ENCODE data around the gene NFATC1.

NFATC1 gene

DNA sequence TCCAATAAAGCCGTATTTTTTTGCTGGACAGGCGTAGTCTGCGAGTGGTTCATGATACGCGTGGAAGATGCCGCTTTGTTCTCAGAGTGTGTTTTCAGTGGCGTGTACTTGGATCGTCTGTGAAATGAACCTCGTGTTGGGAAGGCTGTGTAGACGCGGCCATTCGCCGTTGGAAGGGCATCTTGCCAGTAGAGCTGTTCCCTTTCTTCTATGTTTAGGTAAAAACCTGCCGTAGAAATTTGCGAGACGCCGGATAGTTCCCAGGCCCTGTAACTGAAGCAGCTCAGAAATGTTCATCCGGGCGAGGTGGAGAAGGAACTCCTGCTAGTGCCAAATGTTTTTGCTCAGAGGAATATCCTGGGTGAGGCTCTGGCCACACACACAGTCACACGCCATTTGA is 133.6 kb downstream of the NFATC1 start:
- no peak for DNase-seq (ENCODE audit: low read depth in 1 of 2, low spot score in 1 of 2)

DNA sequence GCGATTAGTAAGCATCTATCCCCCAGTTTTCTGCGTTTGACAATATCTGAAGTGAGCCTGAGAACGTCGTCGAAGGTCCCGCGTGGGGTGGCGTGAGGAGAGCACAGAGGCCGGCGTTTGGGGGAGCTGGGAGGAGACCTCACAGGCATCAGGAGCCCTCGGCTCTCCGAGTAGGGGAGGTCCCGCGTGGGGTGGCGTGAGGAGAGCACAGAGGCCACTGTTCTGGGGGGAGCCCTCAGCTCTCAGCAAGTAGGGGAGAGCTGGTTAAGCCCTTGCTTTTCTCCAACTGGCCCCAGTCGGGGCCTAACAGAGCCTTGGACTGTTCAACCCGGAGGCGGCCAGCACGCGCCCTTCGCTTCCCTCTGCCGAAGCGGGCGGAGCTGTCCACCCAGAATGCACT is 134.3 kb downstream of the NFATC1 start:
- no peak for DNase-seq (ENCODE audit: low read depth in 1 of 2, low spot score in 1 of 2)

DNA sequence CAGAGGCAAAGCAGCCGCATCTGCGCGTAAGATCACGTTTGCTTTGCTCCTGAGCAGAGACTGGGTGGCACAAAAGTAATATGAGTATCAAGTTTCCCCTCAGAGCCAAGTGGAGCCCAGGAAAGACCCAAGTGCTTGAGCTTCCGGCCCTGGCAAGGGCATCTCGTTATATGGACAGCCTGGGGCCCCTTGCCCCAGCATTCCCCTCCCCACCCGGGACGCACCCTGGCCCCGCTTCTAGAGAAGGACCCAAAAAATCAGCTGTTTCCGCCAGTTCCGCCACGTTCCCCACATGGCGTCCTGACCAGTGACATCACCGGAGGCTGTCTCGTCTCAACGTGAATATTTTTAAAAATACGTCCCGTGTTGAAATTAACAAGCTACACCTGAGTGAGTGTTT is 135.1 kb downstream of the NFATC1 start:
- no peak for DNase-seq (ENCODE audit: low read depth in 1 of 2, low spot score in 1 of 2)

DNA sequence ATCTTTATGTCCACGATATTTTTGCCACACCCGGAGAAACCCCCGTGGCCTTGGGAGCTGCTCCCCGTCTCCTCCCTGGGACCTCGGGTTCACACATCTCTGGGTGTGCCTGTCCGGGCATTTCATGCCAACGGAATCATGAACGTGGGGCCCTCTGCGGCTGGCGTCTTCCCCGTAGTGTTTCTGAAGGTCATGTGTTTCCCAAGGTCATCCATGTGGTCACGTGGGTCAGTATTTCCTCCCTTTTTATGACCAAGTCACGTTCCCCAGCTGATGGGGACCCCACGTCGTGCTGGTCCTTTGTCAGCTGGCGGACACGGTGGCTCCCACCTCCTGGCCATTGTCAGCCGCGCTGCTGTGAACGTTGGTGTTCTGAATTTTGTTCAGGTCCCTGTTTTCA is 135.7 kb downstream of the NFATC1 start:
- DNase-seq (ENCODE audit: low read depth in 1 of 2, low spot score in 1 of 2) = no peak

DNA sequence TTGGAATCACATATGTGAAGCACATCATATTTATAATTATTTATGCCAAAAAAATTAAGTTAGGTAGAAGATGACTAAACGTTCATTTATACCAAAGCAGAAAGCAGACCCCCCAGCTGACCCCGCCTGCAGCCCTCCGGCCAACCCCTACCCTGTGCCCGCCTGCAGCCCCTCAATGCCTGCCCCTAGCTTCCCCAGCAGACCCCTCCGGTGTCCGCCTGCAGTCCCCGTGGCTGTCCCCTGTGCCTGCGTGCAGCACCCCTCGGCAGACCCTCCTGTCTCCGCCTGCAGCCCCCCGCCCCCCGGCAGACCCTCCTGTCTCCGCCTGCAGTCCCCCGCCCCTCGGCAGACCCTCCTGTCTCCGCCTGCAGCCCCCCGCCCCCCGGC is 136.2 kb downstream of the NFATC1 start:
- DNase-seq (ENCODE audit: low read depth in 1 of 2, low spot score in 1 of 2) = no peak

DNA sequence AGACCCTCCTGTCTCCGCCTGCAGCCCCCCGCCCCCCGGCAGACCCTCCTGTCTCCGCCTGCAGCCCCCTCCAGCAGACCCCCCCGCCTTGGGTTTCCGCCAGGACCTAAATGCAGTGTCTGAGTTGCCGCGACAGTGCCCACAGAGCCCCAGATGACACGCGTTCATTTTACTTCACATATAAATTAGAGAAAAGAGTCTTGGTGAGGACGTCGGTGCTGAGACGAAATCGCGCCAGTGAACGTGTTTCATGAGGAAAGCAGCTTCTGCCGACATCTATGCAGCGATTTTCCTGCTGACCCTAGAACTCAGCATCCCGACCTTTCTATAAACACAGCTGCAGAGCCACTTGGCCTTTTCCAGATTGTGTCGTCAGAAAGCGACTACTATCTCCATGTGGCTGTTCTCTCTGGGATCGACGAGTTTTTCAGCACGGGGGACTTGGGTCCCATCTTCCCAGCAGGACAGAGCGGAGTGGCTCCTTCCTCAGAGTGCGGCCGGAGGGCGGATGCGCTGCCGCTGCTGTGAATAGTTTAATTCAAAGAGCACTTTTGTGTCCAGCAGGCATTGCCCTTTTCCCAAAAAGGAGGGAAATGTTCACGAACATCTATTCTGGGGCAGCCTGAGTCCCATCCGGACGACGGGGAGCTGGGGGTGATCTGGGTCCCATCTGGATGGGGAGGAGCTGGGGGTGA is 136.7 kb downstream of the NFATC1 start:
- no peak for DNase-seq (ENCODE audit: low read depth in 1 of 2, low spot score in 1 of 2)

DNA sequence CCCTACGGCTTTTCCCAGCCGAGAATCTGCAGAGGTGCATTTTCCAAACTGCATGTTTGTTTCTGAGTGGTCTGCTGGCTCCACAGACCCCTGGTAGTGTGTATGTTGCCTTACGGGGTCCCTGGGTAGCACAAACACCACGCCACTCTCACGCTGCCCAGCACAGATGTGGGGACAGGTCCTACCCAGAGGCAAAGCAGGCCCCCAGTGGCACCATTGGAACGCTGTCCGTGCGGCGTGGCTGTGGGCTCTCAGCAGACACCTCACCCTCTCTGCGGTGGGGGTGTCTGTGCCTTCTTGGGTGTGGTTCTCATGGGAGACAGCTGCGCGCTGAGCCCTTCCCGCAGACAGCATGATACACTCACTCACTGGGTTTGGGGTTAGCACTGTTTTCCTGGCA is 137.4 kb downstream of the NFATC1 start:
- DNase-seq (ENCODE audit: low read depth in 1 of 2, low spot score in 1 of 2) = no peak

DNA sequence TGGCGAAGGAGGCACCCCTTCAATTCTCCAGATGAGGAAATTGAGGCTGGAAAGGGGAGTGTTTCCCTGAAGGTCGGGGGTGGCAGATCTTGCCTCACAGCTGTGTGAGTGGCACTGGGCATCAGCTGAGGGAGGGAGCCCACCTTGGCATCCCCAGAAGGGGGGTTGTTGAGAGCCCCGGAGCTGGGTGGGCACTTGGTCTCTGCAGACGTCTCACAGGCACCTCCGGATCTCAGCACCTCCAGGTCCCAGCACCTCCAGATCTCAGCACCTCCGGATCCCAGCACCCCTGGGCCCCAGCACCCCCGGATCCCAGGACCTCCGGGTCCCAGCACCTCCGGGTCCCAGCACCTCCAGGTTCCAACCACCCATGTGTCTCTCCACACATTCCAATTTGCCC is 137.9 kb downstream of the NFATC1 start:
- no peak for DNase-seq (ENCODE audit: low read depth in 1 of 2, low spot score in 1 of 2)

DNA sequence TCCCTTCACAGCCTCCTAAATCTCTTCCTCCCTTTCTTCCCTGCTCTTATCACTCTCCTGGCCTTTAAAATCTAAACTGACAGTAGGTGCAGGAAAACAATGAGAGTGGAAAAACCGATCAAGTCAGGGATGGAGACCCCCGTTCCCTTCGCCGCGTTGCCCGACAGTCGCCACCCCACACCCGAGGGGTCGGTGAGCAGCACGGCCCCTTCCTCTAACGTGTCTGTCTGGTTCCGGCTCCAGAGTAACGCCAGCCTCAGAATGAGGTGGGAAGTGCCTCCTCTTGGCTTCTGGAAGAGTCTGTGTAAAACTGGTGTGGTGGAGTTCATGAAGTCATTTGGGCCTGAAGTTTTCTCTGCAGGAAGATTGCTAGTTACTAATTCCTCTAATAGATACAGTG is 138.6 kb downstream of the NFATC1 start:
- no peak for DNase-seq (ENCODE audit: low read depth in 1 of 2, low spot score in 1 of 2)

DNA sequence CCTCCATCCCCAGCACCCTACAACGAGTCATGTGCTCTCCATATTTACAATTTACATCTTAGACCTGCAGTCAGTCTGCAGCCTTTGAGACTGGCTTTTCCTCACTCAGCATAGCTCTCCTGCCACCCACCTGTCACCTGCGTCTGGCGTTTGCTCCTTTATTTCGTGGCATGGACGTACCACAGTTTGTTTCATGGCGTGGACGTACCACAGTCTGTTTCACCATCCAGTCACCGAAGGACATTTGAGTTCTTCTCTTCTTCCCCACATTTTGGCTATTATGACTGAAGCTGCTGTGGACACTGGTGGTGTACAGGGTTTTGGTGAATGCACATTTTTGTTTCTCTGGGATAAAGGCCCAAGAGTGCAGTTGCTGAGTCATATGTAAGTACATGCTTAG is 142.0 kb downstream of the NFATC1 start:
- no peak for DNase-seq (ENCODE audit: low read depth in 1 of 2, low spot score in 1 of 2)

DNA sequence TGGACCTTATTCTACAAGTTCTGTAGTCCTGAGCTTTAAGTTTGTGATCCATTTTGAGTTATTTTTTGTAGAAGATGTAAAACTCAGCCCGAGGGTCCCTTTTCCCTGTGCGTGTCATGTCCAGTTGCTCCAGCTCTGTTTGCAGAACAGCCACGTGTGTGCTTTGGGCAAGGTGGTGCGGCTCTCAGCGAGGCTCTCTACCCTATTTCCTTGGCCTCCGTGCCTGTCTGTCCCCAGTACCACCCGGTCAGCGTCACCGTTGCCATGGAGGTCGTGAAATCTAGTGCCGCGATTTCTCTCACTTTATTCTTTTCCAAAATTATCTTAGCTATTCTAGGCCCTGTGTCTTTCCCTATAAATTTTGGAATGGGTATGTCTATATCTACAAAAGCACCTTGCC is 142.9 kb downstream of the NFATC1 start:
- DNase-seq (ENCODE audit: low read depth in 1 of 2, low spot score in 1 of 2) = no peak

DNA sequence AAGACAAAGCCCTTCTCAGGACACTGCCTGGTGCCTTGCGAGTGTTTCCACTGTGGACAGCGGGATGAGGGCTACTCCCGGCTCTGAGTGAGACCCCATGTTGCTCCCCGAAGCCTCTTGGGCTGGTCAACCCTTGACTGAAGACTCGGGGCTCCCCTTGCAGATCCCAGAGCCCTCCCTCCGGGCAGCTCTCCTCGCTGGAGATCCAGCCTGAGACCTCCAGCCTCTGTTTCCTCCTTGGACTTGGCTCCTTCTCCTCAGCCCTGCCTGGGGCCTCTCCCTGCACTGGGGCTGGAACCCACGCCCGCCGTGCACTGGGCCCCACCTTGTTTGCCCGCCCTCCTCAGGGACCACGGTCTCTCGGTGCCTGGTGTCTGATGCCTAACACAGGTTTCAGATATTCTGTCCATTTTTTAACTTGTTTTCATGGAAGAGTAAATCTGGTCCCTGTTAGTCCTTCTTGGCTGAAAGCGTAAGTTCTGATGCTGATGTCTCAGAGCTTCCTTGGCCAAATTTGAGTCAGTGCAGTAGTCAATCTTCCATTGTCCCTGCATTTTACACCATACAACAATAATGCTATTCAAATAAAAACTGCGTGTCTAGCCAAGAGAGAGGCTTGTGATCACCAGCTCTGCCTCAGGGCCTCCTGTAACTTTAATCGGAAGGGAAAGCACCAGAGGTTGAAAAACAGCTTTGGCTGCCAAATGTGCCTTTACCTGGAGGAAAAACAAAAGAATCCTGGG is 144.6 kb downstream of the NFATC1 start:
- DNase-seq (ENCODE audit: low read depth in 1 of 2, low spot score in 1 of 2) = no peak

DNA sequence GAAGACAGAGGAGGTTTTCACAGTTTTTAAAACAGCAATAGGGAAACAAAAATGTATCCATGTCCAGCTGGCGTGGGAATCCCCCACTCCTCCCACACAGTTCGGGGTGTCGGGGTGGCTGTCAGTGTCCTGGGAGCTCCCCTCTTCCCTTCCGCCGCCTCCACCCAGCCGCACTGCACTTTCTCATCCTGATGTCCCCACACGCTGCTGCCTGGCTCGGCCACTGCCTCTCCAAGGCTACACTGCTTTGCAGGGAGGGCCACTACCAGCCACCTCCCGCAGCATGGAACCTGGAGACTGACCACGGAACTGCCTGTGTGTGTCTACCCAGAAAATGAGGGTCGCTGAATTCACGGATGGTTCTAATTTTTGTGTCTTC is 145.2 kb downstream of the NFATC1 start:
- no peak for DNase-seq (ENCODE audit: low read depth in 1 of 2, low spot score in 1 of 2)

DNA sequence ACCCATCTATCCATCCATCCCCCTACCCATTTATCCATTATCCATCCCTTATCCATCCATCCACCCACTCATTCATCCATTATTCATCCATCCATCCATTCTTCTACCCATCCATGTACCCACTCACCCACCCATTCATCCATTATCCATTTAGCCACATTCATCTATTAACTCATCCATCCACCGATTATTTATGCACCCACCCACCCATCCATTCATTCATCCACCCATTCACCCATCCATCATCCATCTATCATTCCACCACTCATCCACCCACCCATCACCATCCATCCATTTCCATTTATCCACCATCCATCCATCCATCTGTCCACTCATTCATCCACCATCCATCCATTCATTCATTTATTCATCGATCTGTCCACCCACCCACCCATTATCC is 146.5 kb downstream of the NFATC1 start:
- DNase-seq (ENCODE audit: low read depth in 1 of 2, low spot score in 1 of 2) = no peak

DNA sequence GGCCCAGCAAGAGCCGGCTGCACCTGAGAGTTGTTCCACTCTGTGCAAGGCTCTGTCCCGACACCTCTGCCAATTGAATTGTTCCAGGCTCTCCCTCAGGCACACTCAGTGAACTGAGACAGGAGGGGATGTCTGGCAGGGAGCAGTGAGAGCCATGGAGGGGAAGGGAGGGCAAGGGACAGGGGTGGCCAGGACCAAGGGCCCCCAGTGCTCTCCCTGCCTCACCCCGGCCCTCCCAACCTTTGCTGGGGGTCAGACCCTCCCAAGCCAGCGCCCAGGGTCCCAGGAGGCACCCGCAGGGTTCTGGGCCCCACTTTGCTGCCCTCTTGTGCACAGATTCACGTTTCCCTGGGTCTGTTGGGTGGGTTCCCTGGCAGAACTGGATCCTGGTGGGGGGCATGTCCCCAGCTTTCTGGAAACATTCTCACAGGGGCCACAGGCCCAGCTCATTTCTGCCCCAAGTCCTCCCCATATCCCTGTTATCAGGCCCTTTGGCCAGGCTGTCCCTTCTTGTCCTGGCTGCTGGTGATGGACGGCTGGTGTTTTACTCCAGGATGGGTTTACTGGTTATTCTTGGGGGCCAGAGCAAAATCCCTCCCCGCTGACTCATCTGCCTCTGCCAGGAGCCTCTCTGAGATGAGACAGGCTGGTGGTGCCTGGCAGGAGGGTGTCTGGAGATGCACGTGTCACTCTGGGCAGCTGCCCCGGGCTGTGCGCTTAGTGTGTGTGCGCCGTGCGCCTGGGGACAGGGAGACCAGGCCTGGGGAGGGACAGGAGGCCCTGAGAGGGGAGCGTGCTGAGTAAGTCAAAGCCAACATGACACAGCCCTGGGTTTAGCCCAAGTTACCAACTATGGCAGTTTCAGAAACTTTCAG is 147.4 kb downstream of the NFATC1 start:
- no peak for DNase-seq (ENCODE audit: low read depth in 1 of 2, low spot score in 1 of 2)

DNA sequence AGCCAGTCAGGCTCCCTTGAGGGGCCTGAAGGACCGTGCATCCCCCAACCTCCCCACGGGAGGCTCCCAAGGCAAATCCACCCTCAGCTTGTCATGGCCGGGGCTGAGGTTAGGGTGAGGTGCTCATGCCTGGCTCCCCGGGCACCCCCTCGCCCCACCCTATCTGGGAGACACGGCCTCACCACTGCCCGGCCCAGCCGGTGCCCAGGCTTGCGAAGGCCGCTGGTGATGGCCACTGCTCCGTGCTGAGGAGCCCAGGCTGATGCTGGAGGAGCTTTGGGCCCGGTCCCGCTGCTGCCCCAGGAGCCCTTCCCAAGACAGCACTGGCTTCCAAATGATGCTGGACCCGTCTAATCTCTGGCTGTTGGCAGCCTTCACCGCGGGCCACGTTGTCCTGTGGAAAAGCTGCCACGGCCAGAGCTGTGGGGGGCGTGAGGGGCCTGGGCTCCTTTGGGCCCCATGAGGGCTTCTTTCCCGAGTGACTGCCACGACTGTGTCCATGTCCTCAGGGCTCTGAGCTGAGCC is 148.2 kb downstream of the NFATC1 start:
- no peak for DNase-seq (ENCODE audit: low read depth in 1 of 2, low spot score in 1 of 2)

DNA sequence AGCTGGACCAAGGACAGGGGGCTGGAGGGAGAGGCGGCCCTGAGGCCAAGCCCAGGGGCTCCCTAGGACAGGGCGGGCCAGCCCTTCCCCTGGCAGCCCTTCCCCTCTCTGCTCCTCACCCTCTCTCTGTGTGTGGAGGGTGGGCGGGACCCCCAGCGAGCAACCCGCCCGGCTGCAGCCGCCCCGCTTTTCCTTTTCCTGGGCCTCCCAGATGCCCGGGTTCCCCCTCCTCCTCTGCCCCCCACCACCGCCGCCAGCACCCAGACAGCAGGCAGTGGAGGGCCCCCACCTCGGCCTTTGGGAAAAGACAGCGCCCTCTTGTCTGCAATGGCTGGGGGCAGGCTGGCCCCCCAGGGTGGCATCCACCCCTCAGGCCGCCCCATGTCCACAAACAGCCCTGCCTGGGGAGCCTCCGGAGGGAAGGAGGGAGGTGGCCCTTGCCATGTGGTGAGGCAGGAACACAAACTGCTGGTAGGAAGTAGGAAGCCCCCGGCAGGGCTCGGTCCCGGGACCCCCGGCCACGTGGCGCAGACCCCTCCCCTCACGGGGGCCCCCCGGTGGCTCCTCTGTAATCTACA is 148.7 kb downstream of the NFATC1 start:
- DNase-seq (ENCODE audit: low read depth in 1 of 2, low spot score in 1 of 2) = no peak

DNA sequence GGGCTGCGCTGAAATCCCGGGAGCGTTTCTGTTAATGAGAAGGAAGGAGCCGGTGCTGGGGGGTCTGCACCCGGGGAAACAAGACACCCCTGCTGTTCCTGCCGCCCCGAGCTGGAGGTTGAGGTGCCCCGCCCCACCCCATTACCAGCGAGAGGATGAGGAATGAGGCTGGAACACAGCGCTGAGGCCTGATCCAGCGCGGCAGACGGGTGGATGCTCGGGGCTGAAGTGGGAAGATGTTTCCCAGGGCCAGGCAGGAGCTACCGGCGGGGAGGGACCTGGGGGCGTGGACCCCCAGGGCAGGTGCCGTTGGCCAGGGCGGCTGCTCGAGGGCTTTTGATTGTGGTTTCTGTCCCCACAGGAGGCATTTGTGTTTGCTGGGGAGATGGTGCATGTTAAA is 149.5 kb downstream of the NFATC1 start:
- DNase-seq (ENCODE audit: low read depth in 1 of 2, low spot score in 1 of 2) = no peak

DNA sequence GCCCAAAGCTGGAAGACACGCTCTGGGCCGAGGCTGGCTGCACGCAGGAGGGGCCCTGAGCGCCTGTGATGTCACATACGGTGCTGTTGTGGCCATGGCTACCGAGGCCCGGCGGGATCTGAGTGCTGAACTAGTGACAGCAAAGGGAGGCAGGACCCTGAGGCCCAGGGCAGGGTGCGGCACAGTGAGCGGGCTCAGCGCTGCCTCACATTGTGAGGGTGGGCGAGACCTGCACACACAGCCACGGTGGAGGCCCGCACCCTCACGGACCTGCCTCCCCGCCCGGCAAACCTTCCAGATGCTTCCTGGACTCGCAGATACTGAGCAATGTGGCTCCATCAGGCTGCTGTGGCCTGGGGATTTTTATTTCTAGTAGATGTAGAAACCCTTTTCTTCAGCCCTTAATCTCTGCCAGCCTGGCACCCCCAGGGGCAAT is 150.0 kb downstream of the NFATC1 start:
- no peak for DNase-seq (ENCODE audit: low read depth in 1 of 2, low spot score in 1 of 2)

DNA sequence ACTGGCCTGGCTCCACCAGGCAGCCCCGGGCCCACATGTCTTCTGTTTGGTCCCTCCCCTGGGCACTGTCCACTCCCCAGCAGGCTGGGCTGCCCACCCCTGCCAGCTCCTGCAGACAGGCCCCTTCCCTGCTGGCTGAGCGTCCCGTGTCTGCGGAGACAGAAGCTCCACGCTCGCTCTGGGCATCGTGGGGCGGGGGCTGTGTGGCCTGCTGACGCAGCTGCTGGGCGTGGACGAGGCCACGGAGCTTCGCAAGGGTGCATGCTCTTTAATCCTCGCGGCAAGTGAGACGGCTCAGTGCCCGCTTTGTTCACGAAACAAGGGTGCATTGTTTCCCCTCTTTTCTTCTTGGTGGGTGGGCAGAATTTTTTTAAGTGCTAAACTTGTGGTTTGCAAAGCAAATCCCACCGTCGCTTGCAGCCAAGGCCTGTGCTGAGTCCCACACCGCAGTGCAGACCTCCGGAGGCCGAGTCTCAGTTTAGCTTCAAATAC is 151.1 kb downstream of the NFATC1 start:
- DNase-seq (ENCODE audit: low read depth in 1 of 2, low spot score in 1 of 2) = no peak

DNA sequence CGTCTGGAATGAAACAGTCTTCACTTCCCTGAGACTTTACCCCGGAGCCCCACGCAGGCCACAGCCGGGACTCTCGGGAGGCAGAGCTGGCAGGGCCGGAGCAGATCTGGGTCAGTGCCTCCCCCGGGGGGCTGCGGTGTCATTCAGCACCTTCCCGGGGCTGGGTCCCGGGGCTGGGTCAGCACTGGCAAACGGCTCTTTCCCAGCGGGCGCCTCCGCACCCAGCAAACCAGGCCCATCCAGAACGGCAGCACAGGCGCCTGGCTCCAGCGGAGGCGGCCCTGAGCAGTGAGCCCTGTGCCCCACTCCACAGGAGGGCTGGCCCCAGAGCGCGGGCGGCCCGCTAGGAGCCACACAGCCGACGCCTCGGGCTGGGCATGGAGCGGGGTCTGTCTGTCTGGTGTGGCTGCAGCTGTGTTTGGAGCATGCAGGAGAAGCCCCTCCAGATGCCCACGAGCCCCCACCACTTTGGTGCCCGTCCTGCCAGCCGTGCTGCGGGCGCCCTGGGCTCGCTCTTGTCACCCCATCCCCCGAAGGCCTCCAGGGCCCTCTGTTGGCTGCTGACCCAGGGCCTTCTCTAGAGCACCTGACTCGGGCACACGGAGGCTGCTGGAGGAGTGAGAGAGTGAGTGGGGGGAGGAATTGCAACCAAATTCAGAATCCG is 151.8 kb downstream of the NFATC1 start:
- DNase-seq (ENCODE audit: low read depth in 1 of 2, low spot score in 1 of 2) = no peak

All from stimulated activated CD4-positive, alpha-beta T cell treated with anti-CD3 and anti-CD28 coated beads, Interleukin-15, amount 100 ng/mL, for 1 hour (primary cell).